Transverse colon (tissue), 4 donors: ENCODE results near the gene CCL4L2.

Experiments
- EP300 ChIP-seq: sonication (generic); formaldehyde crosslinking; IDR thresholded peaks from one replicate; pipeline ENCODE4 v1.6.1; 2017; ENCODE audit warnings: antibody characterized with exemption, low read depth
- POLR2AphosphoS5 ChIP-seq, 3 donors: sonication (generic); formaldehyde crosslinking; IDR thresholded peaks; one replicate each; pipeline ENCODE4 v1.6.1; 2016; ENCODE audit warnings: antibody characterized with exemption in 3 of 3
- TF ChIP-seq, protein P1 (sequence below), 5 experiments: fragments of 200-600 bp in 3 of 5; fragments of 450-650 bp in 2 of 5; sonication (generic) in 3 of 5; IDR thresholded peaks; 1 replicate in 2 of 5; 2 replicates in 3 of 5; pipeline ENCODE4 v1.5.1; 2016 to 2017; ENCODE audit warnings: antibody characterized with exemption in 5 of 5, inconsistent platforms in 3 of 5, mild to moderate bottlenecking in 2 of 5, moderate library complexity in 1 of 5

- TF ChIP-seq, protein P1, sequence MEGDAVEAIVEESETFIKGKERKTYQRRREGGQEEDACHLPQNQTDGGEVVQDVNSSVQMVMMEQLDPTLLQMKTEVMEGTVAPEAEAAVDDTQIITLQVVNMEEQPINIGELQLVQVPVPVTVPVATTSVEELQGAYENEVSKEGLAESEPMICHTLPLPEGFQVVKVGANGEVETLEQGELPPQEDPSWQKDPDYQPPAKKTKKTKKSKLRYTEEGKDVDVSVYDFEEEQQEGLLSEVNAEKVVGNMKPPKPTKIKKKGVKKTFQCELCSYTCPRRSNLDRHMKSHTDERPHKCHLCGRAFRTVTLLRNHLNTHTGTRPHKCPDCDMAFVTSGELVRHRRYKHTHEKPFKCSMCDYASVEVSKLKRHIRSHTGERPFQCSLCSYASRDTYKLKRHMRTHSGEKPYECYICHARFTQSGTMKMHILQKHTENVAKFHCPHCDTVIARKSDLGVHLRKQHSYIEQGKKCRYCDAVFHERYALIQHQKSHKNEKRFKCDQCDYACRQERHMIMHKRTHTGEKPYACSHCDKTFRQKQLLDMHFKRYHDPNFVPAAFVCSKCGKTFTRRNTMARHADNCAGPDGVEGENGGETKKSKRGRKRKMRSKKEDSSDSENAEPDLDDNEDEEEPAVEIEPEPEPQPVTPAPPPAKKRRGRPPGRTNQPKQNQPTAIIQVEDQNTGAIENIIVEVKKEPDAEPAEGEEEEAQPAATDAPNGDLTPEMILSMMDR (IDR thresholded peaks at IDR 0.05) = no peak
- no peak for TF ChIP-seq EP300
- no peak for TF ChIP-seq POLR2AphosphoS5 (IDR thresholded peaks at IDR 0.05)
Observed at GRCh38 chr17:36212272-36212605, 1.4 kb downstream of the CCL4L2 start.
